ENCODE results near the gene DYNLRB1.

DNA sequence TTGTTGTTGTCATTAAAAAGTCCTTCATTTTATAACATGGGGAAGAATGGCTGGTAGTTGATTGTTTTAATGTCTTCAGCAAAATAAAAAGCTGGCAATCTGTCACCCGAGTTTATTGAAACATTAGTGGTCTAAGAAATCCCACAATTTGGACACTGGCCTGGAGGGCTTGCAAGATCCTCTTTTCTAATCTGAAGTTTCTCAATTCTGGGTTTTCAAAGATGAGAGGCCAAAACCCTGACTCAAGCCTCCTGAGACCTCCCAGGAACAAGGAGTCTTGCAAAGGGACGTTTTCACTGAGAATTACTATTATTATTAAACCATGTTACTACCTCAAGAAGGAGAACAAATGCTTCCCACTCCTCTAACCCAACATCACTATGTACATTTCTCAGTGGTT, 61.8 kb downstream of the DYNLRB1 start:
- no peak for TF ChIP-seq POLR2AphosphoS5 (IDR thresholded peaks at IDR 0.05; ENCODE audit: low read depth, low read length)
- TF ChIP-seq TAF1 (IDR thresholded peaks at IDR 0.05; ENCODE audit: borderline replicate concordance, low read depth, low read length), result no peak
- no peak for TF ChIP-seq POLR2A (IDR thresholded peaks at IDR 0.05; ENCODE audit: low read depth, low read length)

All from GM12892 (cell line).